ENCODE data around the gene USP11. TPM values are rescaled to one million over a fixed set of nuclear protein-coding genes. Genes with fewer than 3 reads are reported as not detected.

Gene USP11
- total RNA-seq, 1 donor from 2014 or later, result 72.4 TPM

DNA sequence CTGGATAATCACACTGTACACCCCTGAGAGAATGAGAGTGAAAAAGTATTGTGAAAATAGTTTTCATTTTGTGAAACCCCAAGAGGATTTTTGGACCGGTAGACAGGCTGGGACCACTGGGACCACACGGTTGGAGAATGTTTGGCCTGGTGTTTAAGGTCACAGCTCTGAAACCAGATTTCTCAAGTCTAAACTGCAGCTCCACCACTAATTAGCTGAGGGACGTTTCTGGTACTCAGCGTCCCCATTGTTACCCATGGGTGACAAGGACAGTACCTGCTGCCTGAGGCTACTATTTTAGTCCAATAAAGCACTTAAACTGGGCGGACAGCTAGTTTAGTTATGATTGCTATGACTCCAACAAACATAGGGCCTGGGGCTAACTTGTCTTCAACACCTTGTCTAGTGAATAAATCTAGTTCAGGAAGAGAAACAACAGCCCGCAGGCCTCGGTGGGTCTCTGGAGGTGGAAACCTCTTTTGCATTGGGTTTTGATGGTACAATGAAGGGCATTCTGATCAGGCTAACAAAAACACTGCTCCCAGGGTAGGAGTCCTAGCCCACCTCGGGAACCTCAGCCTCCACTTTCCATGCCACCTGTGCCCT, 509 bp upstream of the USP11 start:
- TF ChIP-seq, protein P1, sequence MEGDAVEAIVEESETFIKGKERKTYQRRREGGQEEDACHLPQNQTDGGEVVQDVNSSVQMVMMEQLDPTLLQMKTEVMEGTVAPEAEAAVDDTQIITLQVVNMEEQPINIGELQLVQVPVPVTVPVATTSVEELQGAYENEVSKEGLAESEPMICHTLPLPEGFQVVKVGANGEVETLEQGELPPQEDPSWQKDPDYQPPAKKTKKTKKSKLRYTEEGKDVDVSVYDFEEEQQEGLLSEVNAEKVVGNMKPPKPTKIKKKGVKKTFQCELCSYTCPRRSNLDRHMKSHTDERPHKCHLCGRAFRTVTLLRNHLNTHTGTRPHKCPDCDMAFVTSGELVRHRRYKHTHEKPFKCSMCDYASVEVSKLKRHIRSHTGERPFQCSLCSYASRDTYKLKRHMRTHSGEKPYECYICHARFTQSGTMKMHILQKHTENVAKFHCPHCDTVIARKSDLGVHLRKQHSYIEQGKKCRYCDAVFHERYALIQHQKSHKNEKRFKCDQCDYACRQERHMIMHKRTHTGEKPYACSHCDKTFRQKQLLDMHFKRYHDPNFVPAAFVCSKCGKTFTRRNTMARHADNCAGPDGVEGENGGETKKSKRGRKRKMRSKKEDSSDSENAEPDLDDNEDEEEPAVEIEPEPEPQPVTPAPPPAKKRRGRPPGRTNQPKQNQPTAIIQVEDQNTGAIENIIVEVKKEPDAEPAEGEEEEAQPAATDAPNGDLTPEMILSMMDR (IDR thresholded peaks at IDR 0.05), result no peak
- TF ChIP-seq POLR2A (IDR thresholded peaks at IDR 0.05), result no peak
- no peak for TF ChIP-seq POLR2AphosphoS5 (IDR thresholded peaks at IDR 0.05; ENCODE audit: insufficient read depth in 1 of 2, low read depth in 1 of 2)
- intact Hi-C loops (cut with DNase I), result no loop called here
- Histone ChIP-seq H3K9me3 (no peaks in the 10 kb centered on the region), H3K27ac (peak overlapping the region; percentile 98), H3K4me3 (peak overlapping the region; percentile 65 to 70), H3K27me3 (no peaks in the 10 kb centered on the region), H3K4me1 (peaks cover 5% of the 10 kb centered on the region), H3K36me3 (peaks cover 0 to 10% of the 10 kb centered on the region in 2 donors)
- DNase-seq (ENCODE audit: extremely low spot score in 2 of 2), result no peak

DNA sequence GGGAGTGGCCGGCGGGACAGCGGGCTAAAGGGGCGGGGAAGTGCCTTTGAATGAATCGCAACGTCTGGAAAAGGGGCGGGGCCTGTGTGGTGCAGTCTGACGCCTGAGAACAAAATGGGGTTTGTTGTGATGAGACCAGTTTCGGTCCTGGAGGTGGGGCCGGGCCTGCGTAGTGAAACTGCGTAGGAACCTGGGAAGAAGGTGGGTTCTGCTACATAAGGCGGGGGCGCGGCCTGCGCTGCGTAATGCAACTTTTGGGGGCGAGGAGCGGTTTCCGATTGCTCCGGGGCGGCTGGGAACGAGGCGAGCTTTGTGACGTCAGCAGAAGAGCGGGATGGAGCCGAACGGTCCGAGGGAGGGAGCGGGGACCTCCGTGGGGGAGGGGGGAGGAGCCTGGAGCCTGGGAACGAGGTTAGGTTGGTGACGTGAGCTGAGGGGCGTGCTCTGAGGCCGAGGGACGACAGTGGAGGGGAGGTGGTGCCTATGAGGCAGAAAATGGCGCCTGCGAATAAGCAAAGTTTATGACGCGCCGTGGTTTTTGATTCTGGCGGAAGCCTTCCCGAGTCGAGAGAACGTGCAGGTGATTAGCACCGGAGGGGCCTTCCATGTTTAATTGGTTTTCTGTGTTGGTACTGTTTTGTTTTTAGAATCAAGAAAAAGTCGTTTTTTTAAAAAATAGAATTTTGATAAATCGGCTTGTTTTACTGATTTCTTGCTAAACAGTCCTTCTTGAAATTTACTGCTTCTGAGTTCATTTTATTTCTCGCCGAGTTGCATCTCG, 714 bp downstream of the USP11 start:
- TF ChIP-seq, protein P1 (IDR thresholded peaks at IDR 0.05), result no peak
- peak in 1 of 2 donors; percentile 47 for TF ChIP-seq POLR2AphosphoS5 (IDR thresholded peaks at IDR 0.05; ENCODE audit: insufficient read depth in 1 of 2, low read depth in 1 of 2)
- peak in 1 of 2 donors; percentile 53 for TF ChIP-seq POLR2A (IDR thresholded peaks at IDR 0.05)
- Histone ChIP-seq H3K9me3 (no peaks in the 10 kb centered on the region), H3K36me3 (peaks cover 0 to 7% of the 10 kb centered on the region in 2 donors), H3K27ac (peak overlapping the region; percentile 98), H3K4me3 (peak overlapping the region; percentile 65 to 70), H3K4me1 (peaks cover 5% of the 10 kb centered on the region), H3K27me3 (no peaks in the 10 kb centered on the region)
- DNase-seq (ENCODE audit: extremely low spot score in 2 of 2), result peak in 1 of 2 donors; percentile 98
- intact Hi-C loops (cut with DNase I), result no loop called here

DNA sequence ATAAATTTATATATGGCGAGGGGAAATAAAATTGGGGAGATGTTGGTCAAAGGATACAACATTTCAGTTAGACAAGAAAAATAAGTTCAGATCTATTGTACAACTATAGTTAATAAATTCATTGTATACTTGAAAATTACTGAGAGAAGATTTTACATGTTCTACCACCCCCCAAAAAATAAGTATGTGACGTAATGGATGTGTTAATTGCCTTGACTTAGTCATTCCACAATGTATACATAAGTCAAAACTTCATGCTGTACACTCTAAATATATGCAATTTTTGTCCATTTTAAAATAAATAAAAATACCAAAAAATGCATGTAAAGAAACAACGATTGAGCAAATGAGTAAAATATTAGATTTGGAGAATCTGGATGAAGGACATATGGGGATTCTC, 1.8 kb downstream of the USP11 start:
- peak overlapping the region; percentile 98 for H3K27ac ChIP-seq

DNA sequence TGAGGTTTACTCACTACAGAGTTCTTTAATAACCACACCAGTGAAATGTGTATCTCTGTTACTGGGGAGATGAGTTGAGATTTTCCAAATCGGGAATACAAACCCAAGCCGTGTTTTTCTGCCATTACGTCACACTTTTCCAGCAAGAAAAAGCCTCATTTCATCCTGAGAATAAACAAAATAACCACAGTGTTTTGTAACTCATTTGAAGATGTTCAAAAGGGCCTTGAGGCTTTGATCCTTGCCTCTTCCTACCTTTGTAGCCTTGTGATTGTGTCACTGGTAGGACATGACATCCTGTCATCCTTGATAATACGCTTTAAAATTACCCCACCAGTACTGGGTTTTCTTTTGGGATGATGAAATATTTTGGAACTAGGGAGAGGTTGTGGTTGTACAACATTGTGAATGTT, 2.9 kb downstream of the USP11 start:
- intact Hi-C loops (cut with DNase I), result no loop called here
- Histone ChIP-seq H3K9me3 (no peaks in the 10 kb centered on the region), H3K27me3 (no peaks in the 10 kb centered on the region), H3K27ac (peak overlapping the region; percentile 98), H3K4me1 (peaks cover 9% of the 10 kb centered on the region), H3K36me3 (peaks cover 0 to 5% of the 10 kb centered on the region in 2 donors), H3K4me3 (no peak overlapping the region)
- no peak for TF ChIP-seq POLR2A (IDR thresholded peaks at IDR 0.05)
- TF ChIP-seq POLR2AphosphoS5 (IDR thresholded peaks at IDR 0.05; ENCODE audit: insufficient read depth in 1 of 2, low read depth in 1 of 2), result no peak
- TF ChIP-seq, protein P1 (IDR thresholded peaks at IDR 0.05), result no peak
- DNase-seq (ENCODE audit: extremely low spot score in 2 of 2), result no peak

More for the DNA sequence above, 1.8 kb downstream of the USP11 start:
- Histone ChIP-seq H3K36me3 (no peaks in the 10 kb centered on the region), H3K4me3 (peak overlapping the region in 1 of 2 donors; percentile 70), H3K27me3 (no peaks in the 10 kb centered on the region), H3K9me3 (no peaks in the 10 kb centered on the region), H3K4me1 (peaks cover 9% of the 10 kb centered on the region)
- intact Hi-C loops (cut with DNase I), result no loop called here
- TF ChIP-seq, protein P1 (IDR thresholded peaks at IDR 0.05), result no peak
- TF ChIP-seq POLR2AphosphoS5 (IDR thresholded peaks at IDR 0.05; ENCODE audit: insufficient read depth in 1 of 2, low read depth in 1 of 2), result no peak
- TF ChIP-seq POLR2A (IDR thresholded peaks at IDR 0.05), result no peak
- no peak for DNase-seq (ENCODE audit: extremely low spot score in 2 of 2)
